HG03575 (cell line): Measurements from ENCODE around the gene DAP.
"Not testable (repeated sequence)": the region's sequence is repeated elsewhere in the genome, so short reads cannot be mapped to it uniquely, and the experiment has no call there.

Experiments used
- ATAC-seq: cut with Tn5 transposase; IDR thresholded peaks from one replicate; pipeline ENCODE4 v1.9.1; 2021; ENCODE audit not compliant: unreplicated experiment, insufficient number of reproducible peaks, low FRiP score; ENCODE audit errors: extremely low read depth

The DAP gene

GRCh38 chr5:10720766-10721165 is 40.3 kb downstream of the DAP start:
- not testable (repeated sequence) for ATAC-seq

- ATAC-seq: no peak
These were observed 41.1 kb downstream of the DAP start for GRCh38 chr5:10719965-10720364.

- ATAC-seq: not testable (repeated sequence)
These were observed 42.4 kb downstream of the DAP start for GRCh38 chr5:10718617-10719016.

- not testable (repeated sequence) for ATAC-seq
These were observed 44.2 kb downstream of the DAP start for GRCh38 chr5:10716825-10717224.

GRCh38 chr5:10715605-10716290 is 45.3 kb downstream of the DAP start:
- ATAC-seq: no peak

GRCh38 chr5:10712574-10713366 is 48.3 kb downstream of the DAP start:
- no peak for ATAC-seq

GRCh38 chr5:10711562-10711961 is 49.5 kb downstream of the DAP start:
- ATAC-seq: no peak

GRCh38 chr5:10710513-10711128 is 50.4 kb downstream of the DAP start:
- ATAC-seq: no peak

- ATAC-seq: no peak
These were observed 51.1 kb downstream of the DAP start for GRCh38 chr5:10709933-10710332.

GRCh38 chr5:10709409-10709808 is 51.6 kb downstream of the DAP start:
- ATAC-seq: no peak

- no peak for ATAC-seq
These were observed 52.7 kb downstream of the DAP start for GRCh38 chr5:10708189-10708944.

- no peak for ATAC-seq
These were observed 53.6 kb downstream of the DAP start for GRCh38 chr5:10707198-10708142.

GRCh38 chr5:10706326-10706725 is 54.7 kb downstream of the DAP start:
- ATAC-seq: no peak

- no peak for ATAC-seq
These were observed 55.3 kb downstream of the DAP start for GRCh38 chr5:10705747-10706146.

GRCh38 chr5:10704949-10705621 is 55.9 kb downstream of the DAP start:
- ATAC-seq: no peak

GRCh38 chr5:10703676-10704075 is 57.4 kb downstream of the DAP start:
- no peak for ATAC-seq

GRCh38 chr5:10702911-10703491 is 58.0 kb downstream of the DAP start:
- ATAC-seq: no peak
